Fibroblast of gingiva (primary cell): ENCODE results near the gene PRKAB2.
"Not testable (repeated sequence)": the region's sequence is repeated elsewhere in the genome, so short reads cannot be mapped to it uniquely, and the experiment has no call there.

Experiments used
- DNase-seq: peaks from one replicate; pipeline ENCODE4 v3.0.0-alpha.2; 2011; ENCODE audit warnings: low read depth

The PRKAB2 gene

GRCh38 chr1:147109762-147110161 lies 62.5 kb downstream of the PRKAB2 start:
- DNase-seq, result no peak

- no peak for DNase-seq
Observed at GRCh38 chr1:147109041-147109440, 63.2 kb downstream of the PRKAB2 start.

DNA sequence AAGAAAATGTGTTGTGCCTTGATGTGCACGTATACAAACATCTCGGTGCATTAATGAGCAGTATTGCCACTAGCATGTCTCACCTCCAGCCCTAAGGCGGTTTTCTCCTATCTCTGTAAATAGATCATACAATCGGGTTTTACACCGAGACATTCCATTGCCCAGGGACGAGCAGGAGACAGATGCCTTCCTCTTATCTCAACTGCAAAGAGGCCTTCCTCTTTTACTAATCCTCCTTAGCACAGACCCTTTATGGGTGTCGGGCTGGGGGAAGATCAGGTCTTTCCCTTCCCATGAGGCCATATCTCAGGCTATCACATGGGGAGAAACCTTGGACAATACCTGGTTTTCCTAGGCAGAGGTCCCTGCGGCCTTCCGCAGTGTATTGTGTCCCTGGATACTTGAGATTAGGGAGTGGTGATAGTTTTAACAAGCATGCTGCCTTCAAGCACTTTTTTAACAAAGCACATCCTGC lies 65.8 kb downstream of the PRKAB2 start:
- DNase-seq, result not testable (repeated sequence)

GRCh38 chr1:147105909-147106308 lies 66.4 kb downstream of the PRKAB2 start:
- no peak for DNase-seq
